HG03521 (cell line): ENCODE measurements around the gene FAM181A.

Source experiments
- ATAC-seq: cut with Tn5 transposase; IDR thresholded peaks from one replicate; pipeline ENCODE4 v1.9.1; 2021; ENCODE audit warnings: mild to moderate bottlenecking, moderate library complexity; ENCODE audit not compliant: unreplicated experiment

FAM181A gene

DNA sequence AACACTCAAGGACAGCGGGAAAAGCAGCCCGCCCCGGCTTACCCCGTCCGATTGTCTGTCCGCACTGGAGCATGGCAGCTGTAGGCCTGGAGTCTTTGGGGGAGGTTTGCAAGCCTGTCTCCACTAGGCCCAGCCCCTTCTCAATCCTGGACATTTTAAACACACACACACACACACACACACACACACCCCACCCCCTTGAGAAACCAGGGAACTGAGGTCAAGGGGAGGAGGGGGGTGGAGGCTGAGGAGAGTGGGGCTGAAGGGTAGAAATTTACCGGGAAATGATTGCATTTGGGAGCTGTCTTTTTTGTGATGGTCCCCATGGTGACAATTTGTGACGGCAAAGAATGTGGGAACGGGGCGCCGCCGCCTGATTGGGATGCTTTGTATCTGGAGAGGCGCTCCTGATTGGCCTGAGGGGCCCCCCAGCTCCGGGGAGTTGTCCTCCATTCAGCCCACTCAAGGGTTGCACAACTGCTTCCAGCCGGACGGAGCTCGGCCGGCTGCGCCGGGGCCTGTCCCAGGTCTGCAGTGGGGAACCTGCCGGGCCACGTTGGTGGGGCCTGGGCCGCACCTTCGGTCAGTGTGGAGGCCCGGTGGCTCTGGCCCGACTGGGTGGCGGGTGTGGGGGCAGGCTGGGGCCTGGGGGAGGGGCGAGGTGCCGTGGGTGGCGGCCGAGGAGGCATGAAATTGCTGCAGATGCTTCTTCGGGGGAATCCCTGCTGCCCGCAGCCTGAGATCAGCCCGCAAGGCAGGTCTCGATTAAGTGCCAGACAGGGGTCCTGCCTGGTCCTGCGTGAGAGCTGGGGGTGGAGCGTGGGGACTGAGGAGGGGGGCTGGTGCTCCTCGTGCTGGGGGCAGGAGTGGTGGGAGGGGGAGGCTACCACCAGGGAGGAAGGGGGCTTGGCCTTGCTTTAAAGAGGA lies at the start of gene FAM181A:
FAM181A (plus strand) TSS at position 472 of the 927 bp plus-strand sequence. CDS start 942 bp downstream, outside the sequence.
- ATAC-seq = no peak

DNA sequence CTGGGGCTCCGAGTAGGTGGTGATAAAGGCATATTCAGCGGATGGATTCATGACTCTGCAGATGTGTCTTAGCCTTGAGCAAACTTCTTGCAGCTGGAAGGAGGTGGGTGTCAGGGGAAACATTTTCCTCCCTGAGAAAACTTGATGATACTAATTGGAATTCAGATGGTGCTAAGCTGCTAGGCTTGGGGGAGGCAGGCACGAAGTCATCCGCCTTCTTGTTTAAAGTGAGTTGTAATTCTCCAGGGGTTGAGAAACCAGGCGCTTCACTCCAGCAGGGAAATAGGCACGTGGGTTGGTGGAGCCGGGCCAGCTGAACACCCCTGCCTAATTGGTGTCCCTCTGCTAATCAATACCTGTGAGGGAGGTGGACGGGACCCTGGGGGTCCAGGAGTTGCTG lies 48.9 kb upstream of the FAM181A start:
- no peak for ATAC-seq

GRCh38 chr14:93878871-93879270 lies 48.3 kb upstream of the FAM181A start:
- no peak for ATAC-seq

- no peak for ATAC-seq
These were observed 47.7 kb upstream of the FAM181A start for GRCh38 chr14:93879362-93879983.

GRCh38 chr14:93880021-93880820 lies 46.9 kb upstream of the FAM181A start:
- ATAC-seq = no peak

DNA sequence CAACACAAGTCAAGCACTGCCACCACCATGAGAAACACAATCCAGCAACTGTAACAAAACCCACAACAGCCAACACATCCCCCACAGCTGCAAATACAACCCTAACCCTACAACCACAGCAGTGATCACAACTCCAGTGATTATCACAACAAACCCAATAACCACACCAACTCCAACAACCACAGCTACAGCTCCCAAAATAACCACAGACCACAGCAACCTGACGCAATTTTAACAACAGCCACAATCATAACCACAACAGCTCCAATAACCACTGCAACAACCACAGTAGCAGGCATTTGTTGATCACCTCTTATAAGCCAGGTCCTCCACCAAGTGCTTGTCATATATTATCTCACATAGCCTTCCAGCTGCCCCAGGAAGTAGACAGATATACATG lies 42.2 kb upstream of the FAM181A start:
- no peak for ATAC-seq

GRCh38 chr14:93888995-93889394 lies 38.1 kb upstream of the FAM181A start:
- no peak for ATAC-seq

DNA sequence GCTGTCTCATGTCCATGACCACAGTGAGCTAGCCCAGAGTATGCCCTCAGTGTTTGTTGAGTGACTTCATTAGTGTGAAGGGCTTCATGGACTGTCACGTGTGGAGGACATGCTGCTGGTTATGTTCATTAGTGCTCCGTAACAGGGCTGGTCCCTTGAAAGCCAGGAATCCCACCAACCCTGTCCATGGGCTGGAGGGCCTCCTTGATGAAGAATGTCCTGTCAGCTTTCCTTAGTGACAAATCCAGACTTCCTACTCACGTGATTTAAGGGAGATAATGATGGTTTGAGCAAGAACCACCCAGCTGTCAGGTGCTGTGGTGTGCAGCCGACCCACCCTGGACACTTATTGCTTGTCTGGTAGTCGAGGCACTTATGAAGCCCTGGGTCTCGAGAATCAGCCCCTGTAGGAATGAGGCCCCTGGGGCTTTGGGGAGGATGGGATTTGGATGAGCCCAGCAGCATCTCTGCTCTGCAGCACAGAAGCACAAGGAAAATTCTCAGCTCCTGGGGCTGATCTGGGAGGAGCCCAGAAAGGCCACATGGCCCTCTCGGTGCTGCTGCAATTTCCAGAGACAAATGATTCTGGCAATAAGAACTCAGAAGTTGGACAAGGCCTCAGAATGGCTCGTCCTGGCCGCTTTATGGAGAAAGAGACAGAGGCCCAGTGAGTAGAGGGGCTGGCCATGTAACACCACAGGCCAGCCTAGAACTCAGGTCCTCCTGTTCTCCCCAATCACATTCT lies 37.2 kb upstream of the FAM181A start:
- no peak for ATAC-seq

DNA sequence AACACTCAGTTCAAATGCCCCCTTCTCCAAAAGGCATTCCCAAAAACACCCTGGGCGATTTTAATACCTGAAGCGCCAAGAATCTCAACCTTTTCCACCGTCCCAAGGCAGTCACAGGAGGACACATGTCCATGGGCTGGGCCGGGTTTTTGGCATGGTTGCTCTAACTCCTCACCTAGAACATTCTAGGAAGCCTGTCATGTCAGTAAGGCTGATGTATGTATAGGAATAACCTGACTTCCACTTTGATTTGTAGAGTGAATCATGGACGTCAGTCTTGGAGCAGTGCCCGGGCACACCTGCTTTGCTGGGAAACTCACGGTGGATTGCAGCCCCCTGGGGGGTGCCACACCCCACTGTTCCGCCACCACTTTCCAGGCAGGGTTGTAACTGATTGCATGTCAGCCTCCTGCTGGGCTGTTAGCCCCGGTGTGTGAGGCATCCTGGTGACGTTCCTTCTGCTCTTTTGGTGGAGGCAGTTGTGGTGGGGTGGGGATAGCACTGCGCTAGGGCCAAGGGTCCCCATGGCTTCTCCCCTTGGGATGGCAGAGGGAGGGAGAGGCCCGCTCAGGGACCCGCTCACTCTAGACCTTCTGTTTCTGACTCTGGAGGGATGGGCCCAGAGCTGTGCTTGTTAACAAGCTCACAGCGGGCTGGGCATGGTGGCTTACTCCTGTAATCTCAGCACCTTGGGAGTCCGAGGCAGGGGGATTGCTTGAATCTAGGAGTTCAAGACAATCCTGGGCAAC lies 35.2 kb upstream of the FAM181A start:
- no peak for ATAC-seq

DNA sequence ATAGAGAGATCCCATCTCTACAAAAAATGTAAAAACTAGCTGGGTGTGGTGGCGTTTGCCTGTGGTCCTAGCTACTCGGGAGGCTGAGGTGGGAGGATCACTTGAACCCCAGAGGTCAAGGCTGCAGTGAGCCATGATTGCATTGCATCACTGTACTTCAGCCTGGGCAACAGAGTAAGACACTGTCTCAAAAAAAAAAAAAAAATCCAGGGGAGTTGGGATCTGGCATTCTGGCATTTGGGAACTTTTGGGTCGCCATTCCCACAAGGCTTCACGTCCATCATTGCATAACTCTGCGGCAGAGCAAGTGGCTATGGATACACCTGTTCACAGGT lies 34.7 kb upstream of the FAM181A start:
- no peak for ATAC-seq

GRCh38 chr14:93892923-93893558 lies 34.1 kb upstream of the FAM181A start:
- no peak for ATAC-seq

GRCh38 chr14:93893661-93894261 lies 33.4 kb upstream of the FAM181A start:
- no peak for ATAC-seq

DNA sequence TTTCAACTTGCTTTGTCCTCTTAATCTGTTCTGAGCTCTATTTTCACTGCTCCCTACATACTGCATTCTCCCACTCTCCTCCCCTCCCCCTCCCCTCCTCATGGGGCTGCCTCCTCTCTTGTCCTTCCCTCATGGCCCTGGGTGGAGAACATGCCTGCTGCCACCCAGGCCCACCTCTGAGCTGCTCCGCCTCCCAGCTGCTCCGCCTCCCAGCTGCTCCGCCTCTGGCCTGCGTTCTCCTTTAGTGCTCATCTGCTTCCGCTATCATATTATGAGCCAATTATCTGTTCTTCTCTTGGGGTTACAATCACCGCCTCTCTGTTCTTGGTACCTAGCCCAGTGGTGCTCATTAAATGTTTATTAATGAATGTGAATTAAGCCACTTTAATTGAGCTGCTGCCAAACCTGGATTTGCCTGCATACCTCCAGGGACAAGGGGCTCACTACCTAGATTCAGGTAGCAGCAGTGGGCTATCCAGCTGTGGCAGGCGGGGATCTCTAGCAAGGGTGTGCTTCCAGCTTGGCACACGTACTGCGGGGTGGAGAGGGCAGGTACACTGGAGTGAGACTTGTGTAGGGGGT lies 32.0 kb upstream of the FAM181A start:
- ATAC-seq = no peak

DNA sequence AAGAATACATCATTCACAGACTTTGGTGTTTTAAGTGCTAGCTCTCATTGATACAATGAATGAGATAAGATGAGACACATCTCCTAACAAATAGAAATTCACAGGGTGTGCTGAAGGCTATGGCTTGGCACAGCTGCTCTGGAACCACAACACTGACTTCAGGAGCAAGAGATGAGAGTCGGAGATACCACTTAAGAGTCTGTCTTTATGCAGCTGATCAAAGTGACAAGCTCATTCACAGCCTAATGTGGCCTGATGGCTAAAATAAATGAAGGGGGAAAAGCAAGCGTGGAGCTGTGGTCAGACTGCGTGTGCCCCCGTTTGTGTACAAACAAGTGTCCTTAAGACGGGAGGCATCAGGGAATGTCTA lies 29.7 kb upstream of the FAM181A start:
- no peak for ATAC-seq

- ATAC-seq = no peak
These were observed 29.0 kb upstream of the FAM181A start for GRCh38 chr14:93898081-93898611.

GRCh38 chr14:93898731-93899130 lies 28.4 kb upstream of the FAM181A start:
- no peak for ATAC-seq

- no peak for ATAC-seq
These were observed 25.3 kb upstream of the FAM181A start for GRCh38 chr14:93901813-93902212.

GRCh38 chr14:93902619-93903307 lies 24.4 kb upstream of the FAM181A start:
- no peak for ATAC-seq
